Measurements from ENCODE around the gene FBXL3. TPM values are rescaled to one million over a fixed set of nuclear protein-coding genes. Genes with fewer than 3 reads are reported as not detected.

The FBXL3 gene
- total and polyA plus RNA-seq, 2 of the 4 experiments (the other 2 are of a cell fraction) = 15.3 to 43.6 TPM

DNA sequence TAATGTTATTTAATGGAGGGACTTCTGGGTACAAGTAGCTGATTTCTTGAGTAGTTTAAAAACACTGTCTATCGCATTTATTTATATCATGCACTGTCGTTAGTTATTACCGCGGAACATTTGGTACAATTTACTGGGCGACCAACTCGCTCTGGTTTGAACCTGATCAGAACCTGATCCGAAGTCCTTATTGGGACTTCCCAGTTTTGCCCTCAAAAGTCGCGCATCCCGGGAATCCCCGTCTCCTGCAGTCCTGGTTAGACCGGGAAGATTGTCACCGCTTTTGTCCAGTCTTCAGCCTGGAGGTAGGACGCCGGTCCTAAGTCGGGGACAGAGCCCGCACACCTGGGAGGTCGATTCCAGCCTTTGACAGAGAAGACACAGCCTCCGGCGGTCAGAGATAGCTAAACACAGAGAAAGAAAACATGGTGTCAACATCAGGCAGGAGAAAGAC lies 34.4 kb downstream of the FBXL3 start (continued):
- TF ChIP-seq, protein P1, sequence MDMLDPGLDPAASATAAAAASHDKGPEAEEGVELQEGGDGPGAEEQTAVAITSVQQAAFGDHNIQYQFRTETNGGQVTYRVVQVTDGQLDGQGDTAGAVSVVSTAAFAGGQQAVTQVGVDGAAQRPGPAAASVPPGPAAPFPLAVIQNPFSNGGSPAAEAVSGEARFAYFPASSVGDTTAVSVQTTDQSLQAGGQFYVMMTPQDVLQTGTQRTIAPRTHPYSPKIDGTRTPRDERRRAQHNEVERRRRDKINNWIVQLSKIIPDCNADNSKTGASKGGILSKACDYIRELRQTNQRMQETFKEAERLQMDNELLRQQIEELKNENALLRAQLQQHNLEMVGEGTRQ (IDR thresholded peaks at IDR 0.05; ENCODE audit: low read depth, low read length) = no peak

DNA sequence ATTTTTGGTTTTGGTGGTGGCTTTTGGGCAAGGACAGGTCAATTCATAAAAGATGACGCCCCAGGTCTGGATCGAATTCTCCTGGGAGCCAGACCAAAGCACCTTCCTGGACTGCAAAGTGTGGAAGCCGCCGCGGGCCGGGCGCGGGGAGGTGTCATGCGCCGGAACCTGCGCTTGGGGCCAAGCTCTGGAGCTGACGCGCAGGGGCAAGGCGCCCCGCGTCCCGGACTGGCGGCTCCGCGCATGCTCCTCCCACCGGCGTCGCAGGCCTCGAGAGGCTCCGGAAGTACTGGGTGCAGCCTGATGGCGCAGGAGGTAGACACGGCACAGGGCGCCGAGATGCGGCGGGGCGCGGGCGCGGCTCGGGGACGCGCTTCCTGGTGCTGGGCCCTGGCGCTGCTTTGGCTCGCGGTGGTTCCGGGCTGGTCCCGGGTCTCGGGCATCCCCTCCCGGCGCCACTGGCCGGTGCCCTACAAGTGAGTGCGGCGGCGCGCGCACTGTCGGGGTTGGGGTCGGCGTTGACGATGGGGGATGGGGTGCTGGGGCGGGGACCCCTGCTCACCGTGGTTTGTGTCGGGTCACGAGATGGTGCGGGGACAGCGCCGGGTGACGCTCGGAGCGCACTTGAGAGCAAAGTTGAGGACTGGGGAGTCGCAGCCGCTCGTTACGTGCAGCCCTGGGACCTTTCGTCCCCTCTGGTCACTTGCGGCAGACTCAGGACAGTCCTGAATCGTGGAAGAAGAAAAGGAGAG lies 35.0 kb downstream of the FBXL3 start, which contains the start of gene CLN5:
CLN5 (plus strand) TSS at position 286 of the 752 bp plus-strand sequence; CDS start at position 304, 18 bp downstream.
- H3K27me3 ChIP-seq (ENCODE audit: control insufficient read depth, insufficient read depth, low read length) = peaks cover 3% of the 10 kb centered on the region
- H3K9ac ChIP-seq (ENCODE audit: low read depth, low read length) = peak within 1 kb of the TSS; percentile 89
- WGBS, 2 experiments (ENCODE audit: extremely low coverage in 2 of 2, insufficient read length in 1 of 2) = 1% methylated on average over 11 of the region's 73 CpGs; no CpG with 5 or more reads in 1 of the 2 experiments
- H3K9me1 ChIP-seq (ENCODE audit: insufficient read depth, low read length) = peaks cover 7% of the 10 kb centered on the region
- H3K14ac ChIP-seq (replicated peaks; ENCODE audit: low read depth, low read length) = peak within 1 kb of the TSS; percentile 94
- H2AK9ac ChIP-seq (replicated peaks; ENCODE audit: low read depth, low read length, poor library complexity) = peak within 1 kb of the TSS; percentile 90
- H2AFZ ChIP-seq (replicated peaks; ENCODE audit: low read length, poor library complexity) = peak within 1 kb of the TSS; percentile 98
- no peaks in the 10 kb centered on the region for H4K20me1 ChIP-seq (ENCODE audit: insufficient read depth, low read length)
- peak within 1 kb of the TSS; percentile 48 for H2BK5ac ChIP-seq (ENCODE audit: low read depth, low read length, poor library complexity, severe bottlenecking)
- peak within 1 kb of the TSS; percentile 83 for H3K4me3 ChIP-seq (ENCODE audit: insufficient read depth, low read depth, low read length)
- H4K8ac ChIP-seq (ENCODE audit: low read depth in 2 of 2, low read length in 2 of 2) = peak within 1 kb of the TSS; percentile 99
- DNase-seq (peak; percentile 90), ATAC-seq (ENCODE audit: low read depth) (peak; percentile 99)
- H3K9me3 ChIP-seq (ENCODE audit: control insufficient read depth, insufficient read depth, low read length) = no peaks in the 10 kb centered on the region
- H4K5ac ChIP-seq (ENCODE audit: low read depth, low read length) = peak within 1 kb of the TSS; percentile 94
- no peak within 1 kb of the TSS for H2BK20ac ChIP-seq (ENCODE audit: low read depth, low read length)
- intact Hi-C loops (cut with micrococcal nuclease) (loop anchor here (5.0 kb wide), 1 partner anchor 835 kb away; no protein-coding TSS in a partner anchor), in situ Hi-C loops (cut with MboI; ENCODE audit: low sequenced_read_pairs) (loop anchor here (25.0 kb wide), 1 partner anchor 1305 kb away; no protein-coding TSS in a partner anchor), dilution Hi-C loops (cut with HindIII; ENCODE audit: low sequenced_read_pairs, unreplicated experiment) (no loop called here)
- ChIA-PET POLR2A (ENCODE audit: unreplicated experiment) (no interaction called here), CTCF (interaction anchor here (0.6 to 3.7 kb wide), 3 partner anchors 10 to 425 kb away, joined by 4 to 15 read pairs (median 14); no protein-coding TSS in a partner anchor)
- H2BK15ac ChIP-seq (ENCODE audit: low read depth, low read length) = peak within 1 kb of the TSS; percentile 4; the same call in 1 of the 3 replicates
- H3K23ac ChIP-seq (ENCODE audit: low read depth, low read length) = peak within 1 kb of the TSS; percentile 94
- peak within 1 kb of the TSS; percentile 60 for H3K27ac ChIP-seq (ENCODE audit: insufficient read depth, low read length)
- H2BK120ac ChIP-seq (ENCODE audit: low read depth, low read length) = peak within 1 kb of the TSS; percentile 73
- peak within 1 kb of the TSS; percentile 91 for H3K4ac ChIP-seq (ENCODE audit: low read depth, low read length)
- peak within 1 kb of the TSS; percentile 90 for H3K4me2 ChIP-seq (ENCODE audit: low read depth, low read length)
- peaks cover 4% of the 10 kb centered on the region; the same call in 1 of the 2 replicates for H3K4me1 ChIP-seq (ENCODE audit: control insufficient read depth, insufficient read depth, low read length)
- peak within 1 kb of the TSS; percentile 78; the same call in 1 of the 2 replicates for H3K56ac ChIP-seq (ENCODE audit: extremely low read depth, insufficient read depth, low read length)
- peaks cover 4% of the 10 kb centered on the region; the same call in 1 of the 2 replicates for H3K36me3 ChIP-seq (ENCODE audit: control insufficient read depth, insufficient read depth, low read length)
- peaks cover 23 to 35% of the 10 kb centered on the region in 2 experiments for H3K79me1 ChIP-seq (ENCODE audit: low read depth in 1 of 2, low read length in 2 of 2)
- BruUV-seq (replicated peaks) = no TSS peak
- H4K91ac ChIP-seq (ENCODE audit: insufficient read depth, low read depth, low read length) = peak within 1 kb of the TSS; percentile 81
- peak within 1 kb of the TSS; percentile 88 for H2AK5ac ChIP-seq (ENCODE audit: low read depth, low read length)
- H3K18ac ChIP-seq (ENCODE audit: low read depth, low read length) = peak within 1 kb of the TSS; percentile 30
- peak; percentile 53; the same call in 1 of the 2 replicates for TF ChIP-seq MXI1 (IDR thresholded peaks at IDR 0.05; ENCODE audit: borderline replicate concordance, low read depth, low read length)
- no peak for TF ChIP-seq RAD21 (IDR thresholded peaks at IDR 0.05; ENCODE audit: low read length)
- no peak for TF ChIP-seq RFX5 (IDR thresholded peaks at IDR 0.05; ENCODE audit: low read depth, low read length)
- TF ChIP-seq ELK1 (IDR thresholded peaks at IDR 0.05; ENCODE audit: borderline replicate concordance, low read depth, low read length) = no peak
- no peak for TF ChIP-seq RCOR1 (IDR thresholded peaks at IDR 0.05; ENCODE audit: insufficient replicate concordance, low read length)
- TF ChIP-seq CEBPB (IDR thresholded peaks at IDR 0.05; ENCODE audit: low read depth, low read length) = no peak
- TF ChIP-seq SMC3 (IDR thresholded peaks at IDR 0.05; ENCODE audit: low read depth, low read length) = no peak
- TF ChIP-seq BHLHE40 (IDR thresholded peaks at IDR 0.05; ENCODE audit: low read depth, low read length) = no peak
- TF ChIP-seq POLR2A (IDR thresholded peaks at IDR 0.05; ENCODE audit: low read depth, low read length) = peak; percentile 92
- TF ChIP-seq CHD1 (IDR thresholded peaks at IDR 0.05; ENCODE audit: low read depth, low read length) = no peak
- TF ChIP-seq MAFK (IDR thresholded peaks at IDR 0.05; ENCODE audit: low read depth, low read length) = no peak
- peak; percentile 69; the same call in 1 of the 2 replicates for TF ChIP-seq MAZ (IDR thresholded peaks at IDR 0.05; ENCODE audit: borderline replicate concordance, low read depth, low read length)
- no peak for TF ChIP-seq FOS (IDR thresholded peaks at IDR 0.05; ENCODE audit: low read depth, low read length)
